HEK293 (cell line): Measurements from ENCODE around the gene SAE1.

ENCODE experiments used
- MYNN ChIP-seq: fragments of 450-650 bp; formaldehyde crosslinking; IDR thresholded peaks from 2 replicates; pipeline ENCODE4 v1.5.1; 2016; ENCODE audit warnings: missing biosample characterization, missing genetic modification characterization, borderline replicate concordance
- ZBTB11 ChIP-seq: fragments of 450-650 bp; formaldehyde crosslinking; conservative IDR thresholded peaks from 2 replicates; pipeline ENCODE4 v1.5.1; 2016; ENCODE audit warnings: low read depth, missing biosample characterization, missing genetic modification characterization
- ZBTB7A ChIP-seq: fragments of 450-650 bp; formaldehyde crosslinking; IDR thresholded peaks from 2 replicates; pipeline ENCODE4 v1.5.1; 2016; ENCODE audit warnings: low read depth, missing biosample characterization, missing genetic modification characterization
- ZFP41 ChIP-seq: fragments of 450-650 bp; formaldehyde crosslinking; IDR thresholded peaks from 2 replicates; pipeline ENCODE4 v1.5.1; 2016; ENCODE audit warnings: missing biosample characterization, missing genetic modification characterization, borderline replicate concordance
- ZNF133 ChIP-seq: fragments of 450-650 bp; formaldehyde crosslinking; IDR thresholded peaks from 2 replicates; pipeline ENCODE4 v1.5.1; 2016; ENCODE audit warnings: missing biosample characterization, missing genetic modification characterization
- ZNF302 ChIP-seq: fragments of 450-650 bp; formaldehyde crosslinking; IDR thresholded peaks from 2 replicates; pipeline ENCODE4 v1.5.1; 2016; ENCODE audit warnings: missing biosample characterization, missing genetic modification characterization, low read depth
- ZNF654 ChIP-seq: fragments of 450-650 bp; formaldehyde crosslinking; IDR thresholded peaks from 2 replicates; pipeline ENCODE4 v1.5.1; 2016; ENCODE audit warnings: low read depth, missing biosample characterization, missing genetic modification characterization
- ZNF792 ChIP-seq: fragments of 450-650 bp; formaldehyde crosslinking; IDR thresholded peaks from 2 replicates; pipeline ENCODE4 v1.5.1; 2016; ENCODE audit warnings: missing biosample characterization, missing genetic modification characterization
- TF ChIP-seq, protein P1 (sequence below): fragments of 450-650 bp; formaldehyde crosslinking; IDR thresholded peaks from 2 replicates; pipeline ENCODE4 v1.5.1; 2016; ENCODE audit warnings: missing biosample characterization, missing genetic modification characterization
- TF ChIP-seq, protein P2 (sequence below): fragments of 450-650 bp; formaldehyde crosslinking; IDR thresholded peaks from 2 replicates; pipeline ENCODE4 v1.5.1; 2016; ENCODE audit warnings: missing biosample characterization, missing genetic modification characterization
- TF ChIP-seq, protein P3 (sequence below): fragments of 450-650 bp; formaldehyde crosslinking; IDR thresholded peaks from 2 replicates; pipeline ENCODE4 v1.5.1; 2017; ENCODE audit warnings: missing biosample characterization, mild to moderate bottlenecking, missing genetic modification characterization, moderate library complexity

- TF ChIP-seq, protein P1, sequence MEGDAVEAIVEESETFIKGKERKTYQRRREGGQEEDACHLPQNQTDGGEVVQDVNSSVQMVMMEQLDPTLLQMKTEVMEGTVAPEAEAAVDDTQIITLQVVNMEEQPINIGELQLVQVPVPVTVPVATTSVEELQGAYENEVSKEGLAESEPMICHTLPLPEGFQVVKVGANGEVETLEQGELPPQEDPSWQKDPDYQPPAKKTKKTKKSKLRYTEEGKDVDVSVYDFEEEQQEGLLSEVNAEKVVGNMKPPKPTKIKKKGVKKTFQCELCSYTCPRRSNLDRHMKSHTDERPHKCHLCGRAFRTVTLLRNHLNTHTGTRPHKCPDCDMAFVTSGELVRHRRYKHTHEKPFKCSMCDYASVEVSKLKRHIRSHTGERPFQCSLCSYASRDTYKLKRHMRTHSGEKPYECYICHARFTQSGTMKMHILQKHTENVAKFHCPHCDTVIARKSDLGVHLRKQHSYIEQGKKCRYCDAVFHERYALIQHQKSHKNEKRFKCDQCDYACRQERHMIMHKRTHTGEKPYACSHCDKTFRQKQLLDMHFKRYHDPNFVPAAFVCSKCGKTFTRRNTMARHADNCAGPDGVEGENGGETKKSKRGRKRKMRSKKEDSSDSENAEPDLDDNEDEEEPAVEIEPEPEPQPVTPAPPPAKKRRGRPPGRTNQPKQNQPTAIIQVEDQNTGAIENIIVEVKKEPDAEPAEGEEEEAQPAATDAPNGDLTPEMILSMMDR (tag by site-specific recombination) = no peak
- TF ChIP-seq ZNF654 (tag by site-specific recombination) (no peak), ZNF133 (tag by site-specific recombination) (no peak), ZBTB7A (tag by site-specific recombination) (no peak), ZBTB11 (no peak), MYNN (tag by site-specific recombination) (no peak), ZNF792 (tag by site-specific recombination) (no peak), ZNF302 (tag by site-specific recombination) (no peak), ZFP41 (no peak)
- TF ChIP-seq, protein P2, sequence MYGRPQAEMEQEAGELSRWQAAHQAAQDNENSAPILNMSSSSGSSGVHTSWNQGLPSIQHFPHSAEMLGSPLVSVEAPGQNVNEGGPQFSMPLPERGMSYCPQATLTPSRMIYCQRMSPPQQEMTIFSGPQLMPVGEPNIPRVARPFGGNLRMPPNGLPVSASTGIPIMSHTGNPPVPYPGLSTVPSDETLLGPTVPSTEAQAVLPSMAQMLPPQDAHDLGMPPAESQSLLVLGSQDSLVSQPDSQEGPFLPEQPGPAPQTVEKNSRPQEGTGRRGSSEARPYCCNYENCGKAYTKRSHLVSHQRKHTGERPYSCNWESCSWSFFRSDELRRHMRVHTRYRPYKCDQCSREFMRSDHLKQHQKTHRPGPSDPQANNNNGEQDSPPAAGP (tag by site-specific recombination) = no peak
- TF ChIP-seq, protein P3, sequence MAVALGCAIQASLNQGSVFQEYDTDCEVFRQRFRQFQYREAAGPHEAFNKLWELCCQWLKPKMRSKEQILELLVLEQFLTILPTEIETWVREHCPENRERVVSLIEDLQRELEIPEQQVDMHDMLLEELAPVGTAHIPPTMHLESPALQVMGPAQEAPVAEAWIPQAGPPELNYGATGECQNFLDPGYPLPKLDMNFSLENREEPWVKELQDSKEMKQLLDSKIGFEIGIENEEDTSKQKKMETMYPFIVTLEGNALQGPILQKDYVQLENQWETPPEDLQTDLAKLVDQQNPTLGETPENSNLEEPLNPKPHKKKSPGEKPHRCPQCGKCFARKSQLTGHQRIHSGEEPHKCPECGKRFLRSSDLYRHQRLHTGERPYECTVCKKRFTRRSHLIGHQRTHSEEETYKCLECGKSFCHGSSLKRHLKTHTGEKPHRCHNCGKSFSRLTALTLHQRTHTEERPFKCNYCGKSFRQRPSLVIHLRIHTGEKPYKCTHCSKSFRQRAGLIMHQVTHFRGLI (tag by site-specific recombination) = no peak
These were observed 49.1 kb downstream of the SAE1 start for GRCh38 chr19:47179653-47180310.
